Activated gamma-delta T cell treated with anti-CD3 and anti-CD28 coated beads, Interleukin-2, amount 50 U/mL, for 16 hours (primary cell): Measurements from ENCODE around the gene POLG.
A peak's percentile ranks its signal among the peaks of the same experiment; 100 is the strongest.

Experiments
- DNase-seq: peaks from one replicate; pipeline ENCODE4 v3.0.0-alpha.2; 2020; ENCODE audit warnings: low read depth

Gene POLG

GRCh38 chr15:89370120-89370977 is 35.7 kb upstream of the POLG start:
- no peak for DNase-seq

DNA sequence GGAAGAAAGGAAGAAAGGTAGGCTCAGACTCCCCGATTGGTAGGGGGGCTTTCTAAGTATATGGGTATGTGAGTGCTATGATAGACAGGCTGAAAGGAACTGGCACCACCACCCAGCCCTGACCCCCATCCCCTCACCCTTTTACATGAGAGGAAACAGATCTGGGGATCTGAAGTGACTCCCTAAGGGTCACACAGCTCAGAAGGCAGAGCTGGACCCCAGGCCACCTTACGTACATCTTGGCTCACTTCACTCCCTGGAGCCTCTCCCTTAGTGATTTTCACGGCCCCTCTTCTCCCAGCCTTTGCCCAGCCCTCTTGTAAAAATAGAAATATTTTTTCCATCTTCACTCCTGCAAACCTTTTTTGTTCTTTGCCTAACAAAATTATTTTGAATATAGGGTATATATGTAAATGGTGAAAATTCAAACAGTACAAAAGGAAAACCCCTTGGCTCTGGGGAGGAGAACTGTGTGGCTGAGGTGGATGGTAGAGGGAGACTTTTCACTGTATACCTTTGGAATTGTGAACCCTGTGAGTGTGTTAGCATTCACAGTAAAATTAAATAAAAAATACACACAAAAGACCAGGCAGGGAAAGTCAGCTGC is 34.8 kb upstream of the POLG start:
- DNase-seq: no peak

GRCh38 chr15:89368566-89369223 is 34.1 kb upstream of the POLG start:
- no peak for DNase-seq

GRCh38 chr15:89367485-89368451 is 33.1 kb upstream of the POLG start:
- DNase-seq: no peak

DNA sequence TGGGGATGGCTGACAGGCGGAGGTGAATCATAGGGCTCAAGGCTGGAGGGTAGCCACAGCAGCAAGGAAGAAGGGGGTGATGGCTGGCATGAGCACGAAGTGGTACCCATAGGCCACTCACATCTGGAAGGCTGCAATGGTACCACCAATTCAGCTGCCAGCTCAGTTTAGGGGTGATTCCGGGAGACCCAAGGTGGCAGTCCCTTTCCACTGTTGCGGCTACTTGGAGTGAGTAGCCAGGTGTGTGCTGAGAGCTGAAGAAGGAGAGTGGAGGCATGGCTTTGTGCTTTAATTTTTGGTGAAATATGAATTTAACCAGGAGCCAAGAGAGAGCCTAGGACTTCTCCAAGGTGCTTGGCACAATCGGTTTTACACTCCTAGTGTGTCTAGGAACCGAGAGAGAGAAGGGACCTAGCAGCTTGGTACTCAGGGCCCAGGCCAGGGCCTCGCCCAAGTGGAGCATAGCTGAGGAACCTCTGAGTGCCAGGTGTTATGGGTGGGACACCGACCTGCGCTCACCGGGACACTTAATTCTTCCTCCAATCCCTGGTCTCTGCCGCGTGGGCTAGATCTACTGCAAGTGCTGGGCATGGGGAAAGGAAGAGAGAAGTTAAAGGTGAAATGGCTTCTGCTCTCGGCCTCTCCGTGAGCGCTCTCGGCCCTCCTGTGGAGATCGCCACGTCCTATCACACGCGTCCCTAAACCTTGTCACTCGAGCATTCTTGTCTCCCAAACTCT is 32.2 kb upstream of the POLG start:
- no peak for DNase-seq

DNA sequence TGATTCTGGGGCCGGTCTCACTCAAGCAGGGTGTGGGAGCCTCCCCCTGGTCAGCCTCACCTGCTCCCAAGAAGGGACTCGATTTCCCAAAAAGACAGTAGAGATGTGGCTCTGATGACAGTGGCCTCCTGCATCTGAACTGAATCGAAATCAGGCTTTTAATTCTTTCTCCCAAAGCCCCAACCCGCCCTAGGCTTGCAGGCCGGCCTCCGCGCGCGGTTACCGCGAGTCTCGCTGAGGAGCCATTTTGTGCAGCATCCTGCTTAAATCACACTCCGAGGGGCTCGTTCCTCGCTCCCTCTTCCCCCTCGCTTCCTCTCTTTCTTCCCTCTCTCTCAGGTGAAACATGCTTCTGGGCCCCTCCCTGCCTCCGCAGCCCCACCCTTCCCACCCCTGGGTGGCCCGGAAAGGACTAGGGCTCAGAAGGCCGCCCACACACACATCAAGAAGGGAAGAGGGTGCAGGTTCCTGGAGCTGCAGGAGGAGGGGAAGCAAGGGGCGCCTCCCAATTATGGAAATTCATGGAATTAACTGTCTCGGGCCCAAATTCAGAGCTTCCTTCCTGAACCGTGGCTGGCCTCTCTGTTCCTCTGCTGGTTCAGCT is 30.9 kb upstream of the POLG start:
- DNase-seq: no peak

DNA sequence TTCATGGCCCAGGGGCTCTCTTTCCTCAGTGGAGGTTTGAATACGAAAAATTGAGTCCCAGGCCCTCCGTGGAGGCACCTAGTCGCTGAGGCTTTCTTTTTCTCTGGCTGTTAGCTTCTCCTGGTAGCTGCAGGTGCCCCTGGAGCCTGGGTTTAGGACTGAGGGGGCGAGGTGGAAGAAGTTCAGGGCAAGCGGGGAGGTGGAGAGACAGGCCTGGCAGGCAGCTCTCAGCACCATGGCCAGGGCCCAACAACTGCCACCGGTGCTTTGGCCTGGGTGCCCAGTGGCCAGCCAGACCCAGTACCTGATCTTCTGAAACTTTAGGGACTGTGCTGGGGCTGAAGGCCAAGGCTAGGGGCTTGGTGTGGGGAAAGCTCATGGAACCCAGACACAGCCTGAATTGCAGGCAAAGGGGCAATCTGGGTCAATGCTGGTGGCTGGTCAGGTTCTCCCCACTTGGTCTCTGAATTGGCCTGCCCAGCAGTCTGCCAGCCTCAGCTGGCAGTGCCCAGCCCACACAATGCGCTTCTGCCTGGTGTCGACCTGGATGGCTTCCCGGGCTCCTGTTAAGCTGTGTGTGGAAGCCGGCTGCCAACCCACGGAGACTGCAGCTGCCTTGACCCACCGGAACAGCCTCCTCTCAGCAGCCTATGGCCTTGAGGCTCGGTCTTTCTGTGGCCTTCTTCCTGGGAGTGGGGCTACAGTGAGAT is 30.3 kb upstream of the POLG start:
- no peak for DNase-seq

- DNase-seq: no peak
Observed at GRCh38 chr15:89364341-89364740, 29.7 kb upstream of the POLG start.

- no peak for DNase-seq
Observed at GRCh38 chr15:89363770-89364169, 29.1 kb upstream of the POLG start.

- no peak for DNase-seq
Observed at GRCh38 chr15:89363133-89363532, 28.5 kb upstream of the POLG start.

DNA sequence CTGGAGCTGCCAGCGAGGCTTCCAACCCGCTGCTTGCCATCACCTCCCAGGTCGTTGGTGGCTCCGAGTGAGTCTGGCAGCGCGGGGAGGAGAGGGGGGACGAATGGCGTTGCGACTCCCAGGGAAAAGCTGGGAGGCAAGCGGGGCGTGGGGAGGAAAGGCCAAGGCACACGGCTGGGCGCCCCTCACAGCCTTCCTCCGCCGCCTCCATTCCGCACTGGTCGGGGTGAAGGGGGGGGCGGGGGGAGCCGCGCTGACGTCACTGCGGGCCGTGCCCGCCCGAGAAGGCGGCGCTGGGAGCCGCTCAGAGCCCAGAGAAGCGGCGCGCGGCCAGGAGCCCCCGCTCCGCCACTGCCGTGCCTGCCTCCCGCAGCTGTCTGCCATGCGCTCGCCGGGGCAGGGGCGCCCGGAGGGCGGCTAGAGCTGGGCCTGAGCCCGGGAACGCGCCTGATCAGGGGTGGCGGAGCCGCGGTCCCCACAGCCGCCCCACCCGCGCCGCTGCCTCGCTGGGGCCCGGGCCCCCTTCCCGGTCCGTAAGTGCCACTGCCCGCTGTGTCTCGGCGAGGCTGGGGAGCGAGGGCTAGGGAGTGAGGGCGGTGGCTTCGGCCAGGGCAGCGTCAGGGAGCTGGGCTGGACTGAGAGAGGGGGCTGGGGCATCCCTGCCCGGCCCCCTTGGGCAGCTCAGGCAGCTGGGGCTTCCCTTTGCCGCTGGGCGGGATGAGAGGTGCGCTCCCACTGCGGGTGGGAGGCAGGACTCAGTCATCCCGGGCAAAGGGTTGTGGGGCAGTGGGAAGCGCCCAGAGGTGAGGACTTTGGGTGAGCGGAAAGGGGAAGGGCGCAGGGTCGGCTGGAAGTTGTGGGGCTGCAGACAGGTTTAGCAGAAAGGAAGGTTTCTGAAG is 27.8 kb upstream of the POLG start:
- DNase-seq: no peak

- DNase-seq: peak; percentile 38
Observed at GRCh38 chr15:89361451-89362202, 27.0 kb upstream of the POLG start.

- no peak for DNase-seq
Observed at GRCh38 chr15:89360294-89360971, 25.8 kb upstream of the POLG start.

DNA sequence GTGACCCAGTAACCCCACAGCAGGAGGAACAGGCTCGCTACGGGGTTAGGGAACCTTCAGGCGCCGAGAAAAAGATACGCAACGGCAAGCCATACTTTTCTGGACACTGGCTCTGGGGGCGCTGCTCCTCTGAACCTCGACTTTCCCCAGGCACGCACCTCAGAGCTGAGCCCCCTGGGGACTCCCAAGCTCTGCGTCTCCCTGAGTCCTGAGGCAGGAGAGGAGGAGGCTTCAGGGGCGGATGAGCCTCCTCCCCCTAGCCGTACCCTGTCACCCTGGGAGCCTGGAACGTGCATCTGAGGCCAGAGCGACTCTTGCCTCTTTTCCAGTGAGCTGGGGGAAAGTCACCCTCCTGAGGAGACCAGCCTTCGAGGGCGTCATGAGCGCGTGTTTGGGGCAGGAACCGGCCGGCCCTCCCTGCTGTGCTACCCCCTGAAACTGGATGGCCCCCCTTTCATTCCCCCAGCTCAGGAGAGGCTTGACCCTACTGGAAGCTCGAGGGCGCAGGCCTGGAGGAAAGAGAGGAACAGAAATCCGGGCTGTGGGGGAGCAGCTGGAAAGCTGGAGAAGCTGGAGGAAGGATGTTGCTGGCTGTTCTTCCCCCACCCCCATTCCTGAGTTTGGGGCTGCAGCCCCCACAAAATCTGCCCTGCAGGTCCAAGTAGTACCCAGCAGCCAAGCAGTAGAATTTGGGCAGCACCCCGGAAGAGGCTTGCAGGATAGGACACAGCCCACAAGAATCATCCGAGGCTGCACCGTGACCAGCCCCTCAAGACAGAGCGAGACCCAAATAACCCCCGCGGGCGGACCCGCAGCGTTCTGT is 25.1 kb upstream of the POLG start:
- DNase-seq: no peak

DNA sequence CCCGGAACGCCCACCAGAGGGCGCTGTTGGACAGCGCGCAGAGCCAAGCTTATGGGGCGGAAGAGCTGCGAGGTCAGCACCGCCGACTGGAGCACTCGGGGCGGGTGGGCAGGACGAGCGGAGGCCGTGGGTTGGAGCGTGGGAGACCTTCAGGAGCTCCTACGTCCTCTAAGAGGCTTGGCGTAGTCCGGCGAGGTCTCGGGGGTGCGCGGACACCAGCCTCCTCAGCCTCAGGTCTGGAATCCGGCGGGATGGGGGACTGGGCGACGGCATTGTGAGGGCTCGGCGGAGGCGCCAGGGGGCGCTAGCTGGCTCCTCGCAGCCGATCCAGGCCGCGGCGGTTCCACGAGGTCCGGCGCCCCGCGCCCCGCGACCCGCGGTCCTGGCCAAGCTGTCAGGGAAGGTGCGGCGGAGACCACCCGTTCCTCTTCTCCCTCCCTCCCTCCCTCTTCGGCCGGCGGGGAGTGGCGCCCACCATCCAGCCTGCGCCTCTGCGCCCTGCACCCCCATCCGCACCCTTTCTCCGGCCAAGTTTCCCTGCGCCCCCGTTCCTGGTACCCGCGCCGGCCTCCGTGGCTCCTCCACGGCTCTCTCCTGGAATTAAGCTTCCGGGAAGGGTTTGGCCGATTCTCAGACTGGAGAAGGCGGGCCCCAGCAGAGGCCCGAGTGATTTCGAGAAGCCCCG is 24.3 kb upstream of the POLG start:
- DNase-seq: peak; percentile 74

DNA sequence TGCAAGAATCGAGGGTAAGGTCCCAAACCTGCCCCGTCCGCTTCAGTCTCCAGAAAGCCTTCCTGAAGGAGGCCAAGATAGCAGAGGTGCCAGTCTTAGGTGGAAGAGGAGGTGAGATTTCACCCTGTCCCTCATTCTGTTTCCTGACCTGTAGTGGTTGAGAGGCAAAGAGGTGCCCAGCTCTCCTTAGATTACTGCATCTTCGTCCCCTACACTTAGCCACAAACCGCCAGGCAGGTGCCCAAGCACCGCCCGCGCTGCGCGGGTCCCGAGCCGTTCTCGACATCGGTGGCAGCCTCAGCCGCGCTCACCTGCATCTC is 23.8 kb upstream of the POLG start:
- DNase-seq: no peak
